K562 (cell line): Measurements from ENCODE around the gene SV2C. TPM values are rescaled to one million over a fixed set of nuclear protein-coding genes. Genes with fewer than 3 reads are reported as not detected.

Source experiments
- ATAC-seq: fragments of 200-7000 bp; cut with Tn5 transposase; 3 replicates; pipeline ENCODE4 v1.9.1; 2020; ENCODE audit warnings: moderate library complexity
- BruUV-seq: library from RNA; stranded (reverse); fragments of 400-500 nt; replicated peaks from 2 replicates; lab custom pipeline; 2021; lab: Mats Ljungman, UMichigan
- CTCF ChIA-PET: fragments of 300-600 bp; formaldehyde crosslinking; extraction: SDS; loops from one replicate; lab custom pipeline; 2021; ENCODE audit warnings: low intra/inter-chr PET ratio; lab: Yijun Ruan, JAX
- POLR2A ChIA-PET: fragments of 300-600, 350-650 bp; sonication (Branson Sonifier 250); formaldehyde crosslinking; extraction: SDS; loops from one replicate; lab custom pipeline; 2021; ENCODE audit warnings: antibody characterized with exemption, inconsistent platforms; lab: Yijun Ruan, JAX
- DNase-seq, 4 experiments: peaks; one replicate each; pipeline versions ENCODE4 v3.0.0 to v3.0.0-alpha.2; 2011 to 2018; ENCODE audit warnings: low spot score in 3 of 4, mixed read lengths in 3 of 4; ENCODE audit errors: extremely low read depth in 1 of 4
- FAIRE-seq: peaks from 2 replicates; lab custom pipeline; 2011; peaks lifted over from hg19 to GRCh38; lab: Jason Lieb, UNC
- H2AFZ ChIP-seq: 2 replicates; pipeline ENCODE4 v1.6.0; 2011; ENCODE audit warnings: low read depth, low read length, control low read depth, inconsistent platforms
- H3K27ac ChIP-seq: fragments of 200-600 bp; 3 replicates; pipeline ENCODE4 v1.8.0; 2011; ENCODE audit warnings: low read depth, mild to moderate bottlenecking, control low read depth, inconsistent platforms, low read length, moderate library complexity, mixed read lengths; ENCODE audit errors: extremely low read depth
- H3K27me3 ChIP-seq, 2 experiments: fragments of 300-600 bp in 1 of 2; 2 replicates in 1 of 2; 3 replicates in 1 of 2; pipeline versions ENCODE4 v1.6.0 to v1.8.0; 2011; ENCODE audit warnings: inconsistent platforms in 2 of 2, low read length in 2 of 2, mild to moderate bottlenecking in 1 of 2, mixed read lengths in 1 of 2, moderate library complexity in 1 of 2; ENCODE audit not compliant: control insufficient read depth in 2 of 2, insufficient read depth in 2 of 2
- H3K36me3 ChIP-seq: fragments of 300-600 bp; 3 replicates; pipeline ENCODE4 v1.8.0; 2011; ENCODE audit warnings: mild to moderate bottlenecking, low read length, inconsistent platforms; ENCODE audit not compliant: control insufficient read depth, insufficient read depth
- H3K4me1 ChIP-seq, 2 experiments: fragments of 200-600 bp in 1 of 2; replicated peaks in 1 of 2; 2 replicates in 1 of 2; 3 replicates in 1 of 2; pipeline versions ENCODE4 v1.5.1 to v1.8.0; 2011; ENCODE audit warnings: inconsistent platforms in 2 of 2, low read length in 2 of 2, mild to moderate bottlenecking in 1 of 2, mixed read lengths in 1 of 2, moderate library complexity in 1 of 2; ENCODE audit not compliant: control insufficient read depth in 2 of 2, insufficient read depth in 2 of 2
- H3K4me2 ChIP-seq: 2 replicates; pipeline ENCODE4 v1.6.1; 2011; ENCODE audit warnings: low read length, control low read depth, inconsistent platforms, mixed read lengths; ENCODE audit not compliant: insufficient read depth
- H3K4me3 ChIP-seq: fragments of 200-600 bp; sonication (generic), shearing (Covaris generic); 2 replicates; pipeline ENCODE4 v1.5.1; 2016; ENCODE audit warnings: control low read depth, inconsistent platforms
- H3K79me2 ChIP-seq: fragments of 200-600 bp; 3 replicates; pipeline ENCODE4 v1.8.0; 2011; ENCODE audit warnings: low read length, inconsistent platforms; ENCODE audit not compliant: control insufficient read depth, insufficient read depth
- H3K9ac ChIP-seq, 2 experiments: 2 replicates each; pipeline versions ENCODE4 v1.6.0 to v1.6.1; 2011; ENCODE audit warnings: low read depth in 2 of 2, low read length in 2 of 2, control low read depth in 1 of 2, inconsistent platforms in 1 of 2, mild to moderate bottlenecking in 1 of 2, mixed read lengths in 1 of 2; ENCODE audit not compliant: insufficient read depth in 1 of 2
- H3K9me1 ChIP-seq: one replicate; pipeline ENCODE4 v1.6.0; 2011; ENCODE audit warnings: inconsistent platforms, mild to moderate bottlenecking, low read length, moderate library complexity; ENCODE audit not compliant: control insufficient read depth, insufficient read depth
- H3K9me3 ChIP-seq: replicated peaks from 2 replicates; pipeline ENCODE4 v1.5.1; 2011; ENCODE audit warnings: low read depth, low read length, inconsistent platforms; ENCODE audit not compliant: control insufficient read depth, insufficient read depth
- H4K20me1 ChIP-seq: replicated peaks from 2 replicates; pipeline ENCODE4 v1.6.1; 2011; ENCODE audit warnings: low read length, inconsistent platforms, mixed read lengths; ENCODE audit not compliant: control insufficient read depth, insufficient read depth
- SIRT6 ChIP-seq: IDR thresholded peaks from one replicate; pipeline ENCODE4 v1.6.1; 2012; ENCODE audit warnings: low read depth, mild to moderate bottlenecking, control low read depth, inconsistent platforms, low read length, moderate library complexity
- SMAD1 ChIP-seq: fragments of 150-350 bp; IDR thresholded peaks from 2 replicates; pipeline ENCODE4 v1.6.1; 2014; ENCODE audit warnings: low read length, low read depth; ENCODE audit not compliant: partially characterized antibody
- TAF1 ChIP-seq: IDR thresholded peaks from 2 replicates; pipeline ENCODE4 v1.6.1; 2011; ENCODE audit warnings: mild to moderate bottlenecking, low read length, moderate library complexity; ENCODE audit not compliant: insufficient read depth, control insufficient read depth, severe bottlenecking; ENCODE audit errors: extremely low read depth
- WGBS: fragments of 100-300 bp; shearing (Covaris generic); methylation state at CpG from one replicate; pipeline ENCODE4 v1.1.6; 2016; ENCODE audit warnings: low coverage, mixed read lengths; ENCODE audit not compliant: insufficient coverage; ENCODE audit errors: missing lambda C conversion rate; 5-methylcytosine and 5-hydroxymethylcytosine counted together
- in situ Hi-C: fragments of 300-500 bp; cut with MboI; formaldehyde crosslinking; loops from 4 replicates; pipeline ENCODE4 v1.15.0; 2018; ENCODE audit warnings: inconsistent platforms, mixed read lengths
- intact Hi-C: fragments of 100-400 bp; cut with micrococcal nuclease; formaldehyde crosslinking; loops from 2 replicates; pipeline ENCODE4 v1.14.2; 2022
- polyA plus RNA-seq, 8 experiments: library from polyadenylated mRNA; depleted of rRNA in 4 of 8; stranded (reverse) in 5 of 8; unstranded in 3 of 8; fragments of >200 nt; fragmentation: Nextera tagmentation in 2 of 8; fragmentation: Illumina TruSeq in 1 of 8; extraction: Ambion mirVana in 2 of 8; extraction: Trizol in 1 of 8; gene quantifications; 2 replicates each; pipeline versions ENCODE4 v1.2.1 to v1.2.3, GENCODE V29; 2011 to 2014; ENCODE audit warnings: inconsistent platforms in 1 of 8, missing spikeins in 1 of 8
- total RNA-seq, 7 experiments: library from RNA; depleted of rRNA in 6 of 7; stranded (reverse); fragments of >200 nt in 6 of 7; fragmentation: Illumina TruSeq in 2 of 7; extraction: Trizol in 2 of 7; gene quantifications; 2 replicates each; pipeline versions ENCODE4 v1.2.1 to v1.2.3, GENCODE V29; 2011 to 2021; ENCODE audit warnings: low replicate concordance in 1 of 7
- TF ChIP-seq, protein P1 (sequence below): fragments of 450-650 bp; formaldehyde crosslinking; IDR thresholded peaks from 2 replicates; pipeline ENCODE4 v1.4.0; 2020; ENCODE audit warnings: mild to moderate bottlenecking, moderate library complexity

The SV2C gene
- total and polyA plus RNA-seq, 9 of the 15 experiments (the other 6 are each of a cell fraction or from before 2014, with no cell fraction given), result 0.05 TPM; not detected in 8

DNA sequence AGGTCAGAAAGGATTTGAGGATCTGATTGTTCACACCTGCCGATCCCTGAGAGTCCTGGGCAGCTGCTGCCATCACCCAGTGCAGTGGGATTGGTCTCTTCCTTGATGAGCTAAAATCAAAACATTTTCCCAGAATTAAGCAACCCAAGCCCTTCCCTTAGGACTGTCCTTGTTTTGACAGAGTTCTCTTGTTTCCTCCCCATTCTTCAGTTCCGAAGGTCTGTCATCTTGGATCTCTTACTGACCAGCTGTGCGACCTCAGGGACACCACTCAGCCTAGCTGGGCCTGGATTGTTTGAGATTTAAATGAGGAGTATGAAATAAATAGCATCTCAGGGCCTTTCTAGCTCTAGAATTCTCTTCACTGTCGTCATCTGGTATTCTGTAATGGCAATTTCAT lies 229.6 kb downstream of the SV2C start:
- DNase-seq (no peak), ATAC-seq (no peak), FAIRE-seq (no peak)
- H4K20me1 ChIP-seq, result no peaks in the 10 kb centered on the region
- TF ChIP-seq, protein P1, sequence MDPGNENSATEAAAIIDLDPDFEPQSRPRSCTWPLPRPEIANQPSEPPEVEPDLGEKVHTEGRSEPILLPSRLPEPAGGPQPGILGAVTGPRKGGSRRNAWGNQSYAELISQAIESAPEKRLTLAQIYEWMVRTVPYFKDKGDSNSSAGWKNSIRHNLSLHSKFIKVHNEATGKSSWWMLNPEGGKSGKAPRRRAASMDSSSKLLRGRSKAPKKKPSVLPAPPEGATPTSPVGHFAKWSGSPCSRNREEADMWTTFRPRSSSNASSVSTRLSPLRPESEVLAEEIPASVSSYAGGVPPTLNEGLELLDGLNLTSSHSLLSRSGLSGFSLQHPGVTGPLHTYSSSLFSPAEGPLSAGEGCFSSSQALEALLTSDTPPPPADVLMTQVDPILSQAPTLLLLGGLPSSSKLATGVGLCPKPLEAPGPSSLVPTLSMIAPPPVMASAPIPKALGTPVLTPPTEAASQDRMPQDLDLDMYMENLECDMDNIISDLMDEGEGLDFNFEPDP, result no peak
- no peak for TF ChIP-seq SMAD1
- no peak for TF ChIP-seq TAF1
- no peak for TF ChIP-seq SIRT6
- whole genome bisulfite sequencing, result 26% methylated on average over 4 of the region's 4 CpGs
- H3K4me3 ChIP-seq, result no peak overlapping the region
- H3K79me2 ChIP-seq, result no peaks in the 10 kb centered on the region
- H3K9me3 ChIP-seq, result no peaks in the 10 kb centered on the region
- no peak overlapping the region for H3K9ac ChIP-seq
- intact Hi-C loops, result no loop called here
- no peaks in the 10 kb centered on the region for H3K9me1 ChIP-seq
- H3K4me1 ChIP-seq, result no peaks in the 10 kb centered on the region; a peak in 1 of 5 replicates
- H3K4me2 ChIP-seq, result no peak overlapping the region
- BruUV-seq, result no TSS peak
- CTCF ChIA-PET, result no interaction called here
- no peaks in the 10 kb centered on the region for H3K36me3 ChIP-seq
- no peak overlapping the region for H3K27ac ChIP-seq
- POLR2A ChIA-PET, result no interaction called here
- no peak overlapping the region for H2AFZ ChIP-seq
- in situ Hi-C loops, result no loop called here
- peaks cover 0 to 4% of the 10 kb centered on the region in 2 experiments; a peak in 2 of 5 replicates for H3K27me3 ChIP-seq
